A673 (cell line): ENCODE measurements around the gene MAP4K5. TPM values are rescaled to one million over a fixed set of nuclear protein-coding genes. Genes with fewer than 3 reads are reported as not detected.

Experiments used
- BruUV-seq: library from RNA; stranded (reverse); fragments of 400-500 nt; replicated peaks from 2 replicates; lab custom pipeline; 2021; lab: Mats Ljungman, UMichigan
- CTCF ChIA-PET: fragments of 300-600 bp; sonication (Branson Sonifier 250); formaldehyde crosslinking; loops from one replicate; lab custom pipeline; 2022; ENCODE audit warnings: antibody characterized with exemption; lab: Charles Lee
- POLR2A ChIA-PET: fragments of 300-600 bp; sonication (Branson Sonifier 250); formaldehyde crosslinking; loops from one replicate; lab custom pipeline; 2022; ENCODE audit warnings: antibody characterized with exemption; ENCODE audit not compliant: low non-redundant PET; lab: Charles Lee
- DNase-seq: peaks from one replicate; pipeline ENCODE4 v3.0.0-alpha.2; 2015; ENCODE audit warnings: low spot score
- H3K27ac ChIP-seq: fragments of 200-600 bp; sonication (generic); 2 replicates; pipeline ENCODE4 v1.5.1; 2016; ENCODE audit warnings: mixed run types, low read depth, mild to moderate bottlenecking, mixed read lengths, antibody characterized with exemption, low read length; ENCODE audit not compliant: poor library complexity, severe bottlenecking
- H3K27me3 ChIP-seq: fragments of 200-600 bp; sonication (generic); replicated peaks from 2 replicates; pipeline ENCODE4 v1.6.1; 2017; ENCODE audit warnings: mixed run types, low read depth, mild to moderate bottlenecking, mixed read lengths, antibody characterized with exemption, low read length; ENCODE audit not compliant: insufficient read depth, poor library complexity
- H3K36me3 ChIP-seq: fragments of 200-600 bp; sonication (generic); 2 replicates; pipeline ENCODE4 v1.6.1; 2016; ENCODE audit warnings: mixed run types, mild to moderate bottlenecking, mixed read lengths, antibody characterized with exemption, low read length; ENCODE audit not compliant: insufficient read depth, poor library complexity, severe bottlenecking
- H3K4me1 ChIP-seq: fragments of 200-600 bp; sonication (generic); 2 replicates; pipeline ENCODE4 v1.6.1; 2017; ENCODE audit warnings: mixed run types, mild to moderate bottlenecking, mixed read lengths, antibody characterized with exemption, low read length; ENCODE audit not compliant: insufficient read depth, poor library complexity, severe bottlenecking
- H3K4me3 ChIP-seq: fragments of 200-600 bp; sonication (generic); 2 replicates; pipeline ENCODE4 v1.5.1; 2016; ENCODE audit warnings: low read depth, mixed run types, mild to moderate bottlenecking, mixed read lengths, low read length; ENCODE audit not compliant: poor library complexity, severe bottlenecking
- H3K9me3 ChIP-seq: fragments of 200-600 bp; sonication (generic); 2 replicates; pipeline ENCODE4 v1.6.1; 2016; ENCODE audit warnings: mixed run types, low read depth, mild to moderate bottlenecking, mixed read lengths, antibody characterized with exemption, low read length; ENCODE audit not compliant: poor library complexity, severe bottlenecking
- EZH2 ChIP-seq: fragments of 200-600 bp; sonication (generic); IDR thresholded peaks from 2 replicates; pipeline ENCODE4 v1.6.1; 2017; ENCODE audit warnings: borderline replicate concordance, low read depth, mild to moderate bottlenecking, mixed read lengths, antibody characterized with exemption, low read length; ENCODE audit not compliant: poor library complexity, severe bottlenecking
- intact Hi-C: fragments of 100-400 bp; cut with micrococcal nuclease; formaldehyde crosslinking; loops from one replicate; pipeline ENCODE4 v1.10.0; 2022; ENCODE audit not compliant: unreplicated experiment
- total RNA-seq: library from RNA; stranded (reverse); gene quantifications from 2 replicates; pipeline ENCODE4 v1.2.3, GENCODE V29; 2021
- TF ChIP-seq, protein P1 (sequence below): fragments of 300-800, 200-600 bp; sonication (generic); conservative IDR thresholded peaks from 2 replicates; pipeline ENCODE4 v1.5.1; 2017; ENCODE audit warnings: low read depth, mild to moderate bottlenecking, antibody characterized with exemption, low read length, moderate library complexity, mixed read lengths

Gene MAP4K5
- total RNA-seq, 1 experiment from 2014 or later: 57.9 TPM

DNA sequence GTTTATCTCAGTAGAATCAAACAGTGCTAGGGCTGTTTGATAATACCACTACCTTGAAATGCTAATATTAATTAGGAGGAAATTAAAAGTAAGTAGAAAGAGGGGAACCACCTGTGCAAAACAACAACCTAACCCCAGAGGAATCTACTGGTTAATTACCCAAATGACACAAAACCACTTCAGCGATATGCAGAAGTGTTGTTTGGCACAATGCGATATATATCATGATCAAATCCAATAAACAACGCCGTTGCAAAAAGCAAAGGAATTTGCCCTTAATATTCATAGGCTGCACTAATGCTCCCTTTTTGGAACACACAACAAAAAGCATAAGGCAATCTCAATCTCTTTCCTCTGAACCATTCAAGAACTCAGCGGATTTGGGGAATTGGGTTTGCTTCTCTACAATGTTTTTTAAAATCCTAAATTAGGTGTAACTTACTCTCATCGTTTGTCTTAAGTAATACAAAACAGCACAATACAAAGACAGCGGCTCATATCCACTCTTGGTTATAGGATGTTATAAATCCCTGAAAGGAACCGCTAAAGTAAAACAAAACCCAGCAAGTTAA is 1.5 kb downstream of the MAP4K5 start:
- H3K9me3 ChIP-seq: no peaks in the 10 kb centered on the region
- no peaks in the 10 kb centered on the region for H3K36me3 ChIP-seq
- no TSS peak for BruUV-seq
- H3K27ac ChIP-seq: no peak overlapping the region
- TF ChIP-seq, protein P1, sequence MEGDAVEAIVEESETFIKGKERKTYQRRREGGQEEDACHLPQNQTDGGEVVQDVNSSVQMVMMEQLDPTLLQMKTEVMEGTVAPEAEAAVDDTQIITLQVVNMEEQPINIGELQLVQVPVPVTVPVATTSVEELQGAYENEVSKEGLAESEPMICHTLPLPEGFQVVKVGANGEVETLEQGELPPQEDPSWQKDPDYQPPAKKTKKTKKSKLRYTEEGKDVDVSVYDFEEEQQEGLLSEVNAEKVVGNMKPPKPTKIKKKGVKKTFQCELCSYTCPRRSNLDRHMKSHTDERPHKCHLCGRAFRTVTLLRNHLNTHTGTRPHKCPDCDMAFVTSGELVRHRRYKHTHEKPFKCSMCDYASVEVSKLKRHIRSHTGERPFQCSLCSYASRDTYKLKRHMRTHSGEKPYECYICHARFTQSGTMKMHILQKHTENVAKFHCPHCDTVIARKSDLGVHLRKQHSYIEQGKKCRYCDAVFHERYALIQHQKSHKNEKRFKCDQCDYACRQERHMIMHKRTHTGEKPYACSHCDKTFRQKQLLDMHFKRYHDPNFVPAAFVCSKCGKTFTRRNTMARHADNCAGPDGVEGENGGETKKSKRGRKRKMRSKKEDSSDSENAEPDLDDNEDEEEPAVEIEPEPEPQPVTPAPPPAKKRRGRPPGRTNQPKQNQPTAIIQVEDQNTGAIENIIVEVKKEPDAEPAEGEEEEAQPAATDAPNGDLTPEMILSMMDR: no peak
- no peak for TF ChIP-seq EZH2
- peak overlapping the region; percentile 91 for H3K4me3 ChIP-seq
- peaks cover 18% of the 10 kb centered on the region for H3K4me1 ChIP-seq
- H3K27me3 ChIP-seq: no peaks in the 10 kb centered on the region
- DNase-seq: no peak
- intact Hi-C loops: loop anchor here (5.0 kb wide), 4 partner anchors 189 to 664 kb away; no protein-coding TSS in a partner anchor
- ChIA-PET CTCF (no interaction called here), POLR2A (no interaction called here)

DNA sequence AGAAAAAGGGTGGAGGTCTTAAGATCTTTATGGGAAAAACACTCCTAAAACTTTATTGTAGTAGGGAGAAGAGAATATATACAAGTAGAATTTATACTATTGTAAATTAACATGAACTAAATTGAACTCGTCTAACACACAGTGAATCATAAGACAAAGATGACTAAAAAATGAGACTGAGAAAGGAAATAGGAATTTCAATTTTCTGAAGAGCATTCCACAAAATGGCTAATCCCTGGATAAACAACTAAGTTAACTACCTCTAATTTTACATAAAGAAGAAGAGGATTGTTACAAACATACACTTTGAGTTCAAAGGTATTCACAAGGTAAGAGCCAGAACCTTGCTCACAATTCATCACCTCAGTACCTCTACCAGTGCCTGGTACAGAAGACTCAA is 2.0 kb downstream of the MAP4K5 start:
- ChIA-PET POLR2A (no interaction called here), CTCF (no interaction called here)
- no peak for DNase-seq
- peak overlapping the region; percentile 91 for H3K4me3 ChIP-seq
- no peaks in the 10 kb centered on the region for H3K9me3 ChIP-seq
- intact Hi-C loops: loop anchor here (5.0 kb wide), 4 partner anchors 188 to 663 kb away; no protein-coding TSS in a partner anchor
- BruUV-seq: no TSS peak
- no peaks in the 10 kb centered on the region for H3K27me3 ChIP-seq
- no peak for TF ChIP-seq EZH2
- TF ChIP-seq, protein P1: no peak
- H3K36me3 ChIP-seq: no peaks in the 10 kb centered on the region
- peaks cover 18% of the 10 kb centered on the region for H3K4me1 ChIP-seq
- no peak overlapping the region for H3K27ac ChIP-seq

DNA sequence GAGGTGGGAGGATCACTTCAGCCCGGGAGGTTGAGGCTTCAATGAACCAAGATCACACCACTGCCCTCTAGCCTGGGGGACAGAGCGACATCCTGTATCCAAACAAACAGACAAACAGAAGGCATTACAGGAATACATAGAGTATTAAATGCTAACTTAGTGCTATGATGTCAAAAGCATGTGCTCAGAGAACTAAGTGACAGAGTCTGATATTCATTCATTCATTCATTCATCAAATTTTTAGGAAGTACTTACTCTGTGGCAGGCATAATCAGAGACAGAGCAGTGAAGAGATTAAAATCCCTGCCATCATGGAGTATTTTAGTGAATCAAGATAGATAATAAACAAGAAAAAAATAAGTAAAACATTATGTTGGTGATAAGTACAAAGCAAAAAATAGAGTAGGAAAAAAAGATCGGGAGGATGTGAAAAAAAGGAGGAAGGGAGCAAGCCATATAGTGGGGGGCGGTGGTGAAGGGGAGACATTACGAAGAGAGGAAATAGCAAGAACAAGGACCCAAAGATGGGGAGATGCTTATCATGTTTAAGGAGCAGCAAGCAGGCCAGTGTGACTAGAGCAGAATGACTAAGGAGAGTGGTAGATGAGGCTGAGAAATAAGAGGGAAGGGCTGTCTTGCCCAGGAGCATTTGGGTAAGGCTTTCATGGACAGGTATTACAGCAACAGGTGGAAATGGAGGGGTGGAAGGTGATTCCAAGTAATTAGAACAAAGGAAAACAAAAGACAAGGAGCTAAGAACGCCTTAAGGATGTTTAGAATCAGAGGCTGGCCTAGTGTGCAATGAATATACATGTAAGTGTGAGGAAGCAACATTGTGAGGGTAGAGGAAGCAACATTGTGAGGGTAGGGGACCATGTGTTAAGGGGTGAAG is 2.8 kb downstream of the MAP4K5 start:
- TF ChIP-seq, protein P1: no peak
- TF ChIP-seq EZH2: no peak
- no TSS peak for BruUV-seq
- H3K9me3 ChIP-seq: no peaks in the 10 kb centered on the region
- CTCF ChIA-PET: interaction anchor here (1.4 kb wide), 1 partner anchor 187 kb away, joined by 3 read pairs; no protein-coding TSS in a partner anchor
- no peaks in the 10 kb centered on the region for H3K27me3 ChIP-seq
- POLR2A ChIA-PET: no interaction called here
- H3K4me1 ChIP-seq: peaks cover 18% of the 10 kb centered on the region
- no peak for DNase-seq
- H3K27ac ChIP-seq: no peak overlapping the region
- H3K36me3 ChIP-seq: no peaks in the 10 kb centered on the region
- H3K4me3 ChIP-seq: peak overlapping the region; percentile 91
- intact Hi-C loops: loop anchor here (5.0 kb wide), 4 partner anchors 187 to 662 kb away; no protein-coding TSS in a partner anchor
